SK-N-SH treated with all-trans-retinoic acid at 6 μM for 48 hours (cell line): Measurements from ENCODE around the gene PTPRN2.

Source experiments
- ATAC-seq: fragments of 200-7000 bp; cut with Tn5 transposase; 3 replicates; pipeline ENCODE4 v1.9.1; 2020; ENCODE audit warnings: mild to moderate bottlenecking, moderate library complexity
- ARNTL ChIP-seq: fragments of 450-650 bp; formaldehyde crosslinking; IDR thresholded peaks from 2 replicates; pipeline ENCODE4 v1.5.0; 2020; ENCODE audit warnings: low read depth, mild to moderate bottlenecking, moderate library complexity, borderline replicate concordance
- BACH2 ChIP-seq: fragments of 250-450 bp; sonication (Bioruptor Pico); IDR thresholded peaks from 2 replicates; pipeline ENCODE4 v1.9.0; 2021; ENCODE audit warnings: mild to moderate bottlenecking, borderline replicate concordance
- CSDC2 ChIP-seq: fragments of 250-450 bp; sonication (Bioruptor Pico); IDR thresholded peaks from 2 replicates; pipeline ENCODE4 v1.5.0; 2020; ENCODE audit warnings: mild to moderate bottlenecking, moderate library complexity
- ESRRG ChIP-seq: fragments of 250-450 bp; sonication (Bioruptor Pico); IDR thresholded peaks from 2 replicates; pipeline ENCODE4 v1.6.1; 2021; ENCODE audit warnings: mild to moderate bottlenecking
- ISL1 ChIP-seq: fragments of 250-450 bp; sonication (Bioruptor Pico); IDR thresholded peaks from 2 replicates; pipeline ENCODE4 v2.1.2; 2022; ENCODE audit warnings: mild to moderate bottlenecking, moderate library complexity
- OSR1 ChIP-seq: fragments of 250-450 bp; sonication (Bioruptor Pico); IDR thresholded peaks from 2 replicates; pipeline ENCODE4 v1.8.0; 2022; ENCODE audit warnings: moderate library complexity, mild to moderate bottlenecking, inconsistent platforms
- PPARA ChIP-seq: fragments of 250-450 bp; sonication (Bioruptor Pico); IDR thresholded peaks from 2 replicates; pipeline ENCODE4 v1.5.0; 2020; ENCODE audit warnings: mild to moderate bottlenecking, borderline replicate concordance
- RARB ChIP-seq: fragments of 250-450 bp; sonication (Bioruptor Pico); IDR thresholded peaks from 2 replicates; pipeline ENCODE4 v1.8.0; 2021; ENCODE audit warnings: mild to moderate bottlenecking, moderate library complexity
- TCF4 ChIP-seq: fragments of 250-450 bp; sonication (Bioruptor Pico); IDR thresholded peaks from 2 replicates; pipeline ENCODE4 v1.8.0; 2021; ENCODE audit warnings: mild to moderate bottlenecking, moderate library complexity, borderline replicate concordance
- TOX ChIP-seq: fragments of 250-450 bp; sonication (Bioruptor Pico); IDR thresholded peaks from 2 replicates; pipeline ENCODE4 v1.8.0; 2021; ENCODE audit warnings: mild to moderate bottlenecking, moderate library complexity, borderline replicate concordance
- ZC3H10 ChIP-seq: fragments of 250-450 bp; sonication (Bioruptor Pico); IDR thresholded peaks from 2 replicates; pipeline ENCODE4 v1.5.1; 2021; ENCODE audit warnings: mild to moderate bottlenecking, moderate library complexity
- ZFP3 ChIP-seq: fragments of 250-450 bp; sonication (Bioruptor Pico); IDR thresholded peaks from 2 replicates; pipeline ENCODE4 v1.5.0; 2020; ENCODE audit warnings: mild to moderate bottlenecking, moderate library complexity
- ZFP30 ChIP-seq: fragments of 450-650 bp; formaldehyde crosslinking; IDR thresholded peaks from 2 replicates; pipeline ENCODE4 v1.5.0; 2022; ENCODE audit warnings: mild to moderate bottlenecking, moderate library complexity
- ZNF565 ChIP-seq: fragments of 450-650 bp; formaldehyde crosslinking; conservative IDR thresholded peaks from 2 replicates; pipeline ENCODE4 v1.5.0; 2020; ENCODE audit warnings: low read depth, mild to moderate bottlenecking, moderate library complexity
- ZNF70 ChIP-seq: fragments of 450-650 bp; formaldehyde crosslinking; IDR thresholded peaks from 2 replicates; pipeline ENCODE4 v1.5.0; 2020; ENCODE audit warnings: mild to moderate bottlenecking, moderate library complexity
- ZNF8 ChIP-seq: fragments of 450-650 bp; formaldehyde crosslinking; IDR thresholded peaks from 2 replicates; pipeline ENCODE4 v1.5.0; 2020; ENCODE audit warnings: mild to moderate bottlenecking, moderate library complexity
- TF ChIP-seq, protein P1 (sequence below): fragments of 250-450 bp; sonication (Bioruptor Pico); IDR thresholded peaks from 2 replicates; pipeline ENCODE4 v1.8.0; 2020; ENCODE audit warnings: mild to moderate bottlenecking, moderate library complexity, borderline replicate concordance
- TF ChIP-seq, protein P2 (sequence below): fragments of 250-450 bp; sonication (Bioruptor Pico); IDR thresholded peaks from 2 replicates; pipeline ENCODE4 v1.5.1; 2020; ENCODE audit warnings: low read depth, mild to moderate bottlenecking, moderate library complexity
- TF ChIP-seq, protein P3 (sequence below): fragments of 250-450 bp; sonication (Bioruptor Pico); IDR thresholded peaks from 2 replicates; pipeline ENCODE4 v1.5.0; 2020; ENCODE audit warnings: mild to moderate bottlenecking, moderate library complexity
- TF ChIP-seq, protein P4 (sequence below): fragments of 250-450 bp; sonication (Bioruptor Pico); IDR thresholded peaks from 2 replicates; pipeline ENCODE4 v1.5.1; 2021; ENCODE audit warnings: mild to moderate bottlenecking, moderate library complexity
- TF ChIP-seq, protein P5 (sequence below): fragments of 250-450 bp; sonication (Bioruptor Pico); IDR thresholded peaks from 2 replicates; pipeline ENCODE4 v1.8.0; 2021; ENCODE audit warnings: low read depth, mild to moderate bottlenecking, moderate library complexity, borderline replicate concordance

Gene PTPRN2

DNA sequence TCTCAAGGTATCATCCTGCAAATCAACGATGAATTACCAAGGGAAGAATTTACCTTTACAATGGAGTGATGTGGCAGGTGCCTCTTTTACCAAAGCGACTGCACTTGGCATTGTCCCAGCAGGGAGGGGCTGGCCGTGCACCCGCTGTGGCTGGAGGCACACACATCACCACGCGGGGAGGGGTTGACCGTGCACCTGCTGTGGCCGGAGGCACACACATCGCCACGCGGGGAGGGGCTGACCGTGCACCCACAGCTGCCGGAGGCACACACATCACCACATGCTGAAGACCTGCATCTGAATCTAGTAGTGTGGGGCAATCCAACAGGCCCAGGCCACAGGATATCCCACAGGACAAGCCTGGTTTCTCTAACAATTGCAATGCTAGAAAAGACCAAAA lies 757.3 kb downstream of the PTPRN2 start:
- no peak for ATAC-seq
- TF ChIP-seq ISL1 (CRISPR knock-in tag) (no peak), ZFP30 (CRISPR knock-in tag) (no peak), ESRRG (CRISPR knock-in tag) (no peak), PPARA (CRISPR knock-in tag) (no peak), RARB (CRISPR knock-in tag) (no peak), TCF4 (no peak), TOX (no peak), ZNF565 (CRISPR knock-in tag) (no peak), CSDC2 (CRISPR knock-in tag) (no peak)
- TF ChIP-seq, protein P1, sequence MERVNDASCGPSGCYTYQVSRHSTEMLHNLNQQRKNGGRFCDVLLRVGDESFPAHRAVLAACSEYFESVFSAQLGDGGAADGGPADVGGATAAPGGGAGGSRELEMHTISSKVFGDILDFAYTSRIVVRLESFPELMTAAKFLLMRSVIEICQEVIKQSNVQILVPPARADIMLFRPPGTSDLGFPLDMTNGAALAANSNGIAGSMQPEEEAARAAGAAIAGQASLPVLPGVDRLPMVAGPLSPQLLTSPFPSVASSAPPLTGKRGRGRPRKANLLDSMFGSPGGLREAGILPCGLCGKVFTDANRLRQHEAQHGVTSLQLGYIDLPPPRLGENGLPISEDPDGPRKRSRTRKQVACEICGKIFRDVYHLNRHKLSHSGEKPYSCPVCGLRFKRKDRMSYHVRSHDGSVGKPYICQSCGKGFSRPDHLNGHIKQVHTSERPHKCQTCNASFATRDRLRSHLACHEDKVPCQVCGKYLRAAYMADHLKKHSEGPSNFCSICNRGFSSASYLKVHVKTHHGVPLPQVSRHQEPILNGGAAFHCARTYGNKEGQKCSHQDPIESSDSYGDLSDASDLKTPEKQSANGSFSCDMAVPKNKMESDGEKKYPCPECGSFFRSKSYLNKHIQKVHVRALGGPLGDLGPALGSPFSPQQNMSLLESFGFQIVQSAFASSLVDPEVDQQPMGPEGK (CRISPR knock-in tag): no peak
- TF ChIP-seq, protein P2, sequence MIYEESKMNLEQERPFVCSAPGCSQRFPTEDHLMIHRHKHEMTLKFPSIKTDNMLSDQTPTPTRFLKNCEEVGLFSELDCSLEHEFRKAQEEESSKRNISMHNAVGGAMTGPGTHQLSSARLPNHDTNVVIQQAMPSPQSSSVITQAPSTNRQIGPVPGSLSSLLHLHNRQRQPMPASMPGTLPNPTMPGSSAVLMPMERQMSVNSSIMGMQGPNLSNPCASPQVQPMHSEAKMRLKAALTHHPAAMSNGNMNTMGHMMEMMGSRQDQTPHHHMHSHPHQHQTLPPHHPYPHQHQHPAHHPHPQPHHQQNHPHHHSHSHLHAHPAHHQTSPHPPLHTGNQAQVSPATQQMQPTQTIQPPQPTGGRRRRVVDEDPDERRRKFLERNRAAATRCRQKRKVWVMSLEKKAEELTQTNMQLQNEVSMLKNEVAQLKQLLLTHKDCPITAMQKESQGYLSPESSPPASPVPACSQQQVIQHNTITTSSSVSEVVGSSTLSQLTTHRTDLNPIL (CRISPR knock-in tag): no peak
- TF ChIP-seq, protein P3, sequence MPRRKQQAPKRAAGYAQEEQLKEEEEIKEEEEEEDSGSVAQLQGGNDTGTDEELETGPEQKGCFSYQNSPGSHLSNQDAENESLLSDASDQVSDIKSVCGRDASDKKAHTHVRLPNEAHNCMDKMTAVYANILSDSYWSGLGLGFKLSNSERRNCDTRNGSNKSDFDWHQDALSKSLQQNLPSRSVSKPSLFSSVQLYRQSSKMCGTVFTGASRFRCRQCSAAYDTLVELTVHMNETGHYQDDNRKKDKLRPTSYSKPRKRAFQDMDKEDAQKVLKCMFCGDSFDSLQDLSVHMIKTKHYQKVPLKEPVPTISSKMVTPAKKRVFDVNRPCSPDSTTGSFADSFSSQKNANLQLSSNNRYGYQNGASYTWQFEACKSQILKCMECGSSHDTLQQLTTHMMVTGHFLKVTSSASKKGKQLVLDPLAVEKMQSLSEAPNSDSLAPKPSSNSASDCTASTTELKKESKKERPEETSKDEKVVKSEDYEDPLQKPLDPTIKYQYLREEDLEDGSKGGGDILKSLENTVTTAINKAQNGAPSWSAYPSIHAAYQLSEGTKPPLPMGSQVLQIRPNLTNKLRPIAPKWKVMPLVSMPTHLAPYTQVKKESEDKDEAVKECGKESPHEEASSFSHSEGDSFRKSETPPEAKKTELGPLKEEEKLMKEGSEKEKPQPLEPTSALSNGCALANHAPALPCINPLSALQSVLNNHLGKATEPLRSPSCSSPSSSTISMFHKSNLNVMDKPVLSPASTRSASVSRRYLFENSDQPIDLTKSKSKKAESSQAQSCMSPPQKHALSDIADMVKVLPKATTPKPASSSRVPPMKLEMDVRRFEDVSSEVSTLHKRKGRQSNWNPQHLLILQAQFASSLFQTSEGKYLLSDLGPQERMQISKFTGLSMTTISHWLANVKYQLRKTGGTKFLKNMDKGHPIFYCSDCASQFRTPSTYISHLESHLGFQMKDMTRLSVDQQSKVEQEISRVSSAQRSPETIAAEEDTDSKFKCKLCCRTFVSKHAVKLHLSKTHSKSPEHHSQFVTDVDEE: no peak

DNA sequence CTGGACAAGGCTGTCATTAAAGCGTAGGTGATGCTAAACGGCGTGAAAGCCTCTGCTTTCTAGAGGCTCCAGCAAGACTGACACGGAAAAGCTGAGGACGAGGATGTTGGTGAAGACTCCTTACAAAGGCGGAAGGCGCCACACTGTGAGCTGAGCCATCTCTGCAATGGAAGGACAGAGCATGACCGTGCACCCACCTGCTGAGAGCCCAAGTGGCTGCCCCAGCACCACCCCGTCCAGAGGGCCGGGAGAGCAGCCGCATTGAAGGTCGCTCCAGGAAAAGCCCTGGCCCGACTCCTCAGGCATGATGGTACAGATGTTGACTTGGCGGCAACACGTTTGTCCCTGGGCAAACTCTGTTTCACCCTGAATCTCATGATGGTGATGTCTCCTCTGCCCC lies 758.1 kb downstream of the PTPRN2 start:
- no peak for ATAC-seq
- TF ChIP-seq, protein P4, sequence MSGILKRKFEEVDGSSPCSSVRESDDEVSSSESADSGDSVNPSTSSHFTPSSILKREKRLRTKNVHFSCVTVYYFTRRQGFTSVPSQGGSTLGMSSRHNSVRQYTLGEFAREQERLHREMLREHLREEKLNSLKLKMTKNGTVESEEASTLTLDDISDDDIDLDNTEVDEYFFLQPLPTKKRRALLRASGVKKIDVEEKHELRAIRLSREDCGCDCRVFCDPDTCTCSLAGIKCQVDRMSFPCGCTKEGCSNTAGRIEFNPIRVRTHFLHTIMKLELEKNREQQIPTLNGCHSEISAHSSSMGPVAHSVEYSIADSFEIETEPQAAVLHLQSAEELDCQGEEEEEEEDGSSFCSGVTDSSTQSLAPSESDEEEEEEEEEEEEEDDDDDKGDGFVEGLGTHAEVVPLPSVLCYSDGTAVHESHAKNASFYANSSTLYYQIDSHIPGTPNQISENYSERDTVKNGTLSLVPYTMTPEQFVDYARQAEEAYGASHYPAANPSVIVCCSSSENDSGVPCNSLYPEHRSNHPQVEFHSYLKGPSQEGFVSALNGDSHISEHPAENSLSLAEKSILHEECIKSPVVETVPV (CRISPR knock-in tag): no peak
- TF ChIP-seq RARB (CRISPR knock-in tag) (no peak), ZC3H10 (CRISPR knock-in tag) (no peak), BACH2 (CRISPR knock-in tag) (no peak), ZNF565 (CRISPR knock-in tag) (no peak), ZNF70 (CRISPR knock-in tag) (no peak), ISL1 (CRISPR knock-in tag) (no peak), ESRRG (CRISPR knock-in tag) (no peak), TOX (no peak), OSR1 (CRISPR knock-in tag) (no peak), ZFP3 (no peak), ARNTL (CRISPR knock-in tag) (no peak), ZNF8 (no peak), TCF4 (no peak), PPARA (CRISPR knock-in tag) (no peak), ZFP30 (CRISPR knock-in tag) (no peak)
- TF ChIP-seq, protein P5, sequence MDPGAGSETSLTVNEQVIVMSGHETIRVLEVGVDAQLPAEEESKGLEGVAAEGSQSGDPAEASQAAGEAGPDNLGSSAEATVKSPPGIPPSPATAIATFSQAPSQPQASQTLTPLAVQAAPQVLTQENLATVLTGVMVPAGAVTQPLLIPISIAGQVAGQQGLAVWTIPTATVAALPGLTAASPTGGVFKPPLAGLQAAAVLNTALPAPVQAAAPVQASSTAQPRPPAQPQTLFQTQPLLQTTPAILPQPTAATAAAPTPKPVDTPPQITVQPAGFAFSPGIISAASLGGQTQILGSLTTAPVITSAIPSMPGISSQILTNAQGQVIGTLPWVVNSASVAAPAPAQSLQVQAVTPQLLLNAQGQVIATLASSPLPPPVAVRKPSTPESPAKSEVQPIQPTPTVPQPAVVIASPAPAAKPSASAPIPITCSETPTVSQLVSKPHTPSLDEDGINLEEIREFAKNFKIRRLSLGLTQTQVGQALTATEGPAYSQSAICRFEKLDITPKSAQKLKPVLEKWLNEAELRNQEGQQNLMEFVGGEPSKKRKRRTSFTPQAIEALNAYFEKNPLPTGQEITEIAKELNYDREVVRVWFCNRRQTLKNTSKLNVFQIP: no peak
- TF ChIP-seq, protein P2 (CRISPR knock-in tag): no peak
- TF ChIP-seq, protein P1 (CRISPR knock-in tag): no peak
- TF ChIP-seq, all 23 proteins: peak for 0
